Activated naive CD4-positive, alpha-beta T cell treated with anti-CD3 and anti-CD28 coated beads, Interleukin-2, amount 50 U/mL, for 72 hours (primary cell): ENCODE measurements around the gene DDOST. TPM values are rescaled to one million over a fixed set of nuclear protein-coding genes. Genes with fewer than 3 reads are reported as not detected.
"Not testable (repeated sequence)": the region's sequence is repeated elsewhere in the genome, so short reads cannot be mapped to it uniquely, and the experiment has no call there.

Experiments used
- ATAC-seq, 2 donors: fragments of 150-1000 bp; cut with Tn5 transposase; 2 replicates each; pipeline ENCODE4 v1.10.0; 2021; ENCODE audit warnings: mild to moderate bottlenecking in 2 of 2, moderate library complexity in 2 of 2
- DNase-seq, 2 donors: peaks; one replicate each; pipeline ENCODE4 v3.0.0; 2021 to 2022; ENCODE audit warnings: low spot score in 2 of 2
- H3K27ac Mint-ChIP-seq, 2 donors: one replicate each; pipeline ENCODE4 v1.8.0; 2022; ENCODE audit warnings: mild to moderate bottlenecking in 2 of 2, mixed read lengths in 2 of 2
- H3K36me3 Mint-ChIP-seq, 2 donors: one replicate each; pipeline ENCODE4 v1.8.0; 2022; ENCODE audit warnings: mixed read lengths in 2 of 2
- H3K9me3 Mint-ChIP-seq, 2 donors: one replicate each; pipeline ENCODE4 v1.8.0; 2022; ENCODE audit warnings: mixed read lengths in 2 of 2
- total RNA-seq, 2 donors: library from RNA; stranded (reverse); gene quantifications; one replicate each; pipeline ENCODE4 v1.2.3, GENCODE V29; 2022

The DDOST gene
- total RNA-seq, 2 donors from 2014 or later: 140 to 184 TPM

DNA sequence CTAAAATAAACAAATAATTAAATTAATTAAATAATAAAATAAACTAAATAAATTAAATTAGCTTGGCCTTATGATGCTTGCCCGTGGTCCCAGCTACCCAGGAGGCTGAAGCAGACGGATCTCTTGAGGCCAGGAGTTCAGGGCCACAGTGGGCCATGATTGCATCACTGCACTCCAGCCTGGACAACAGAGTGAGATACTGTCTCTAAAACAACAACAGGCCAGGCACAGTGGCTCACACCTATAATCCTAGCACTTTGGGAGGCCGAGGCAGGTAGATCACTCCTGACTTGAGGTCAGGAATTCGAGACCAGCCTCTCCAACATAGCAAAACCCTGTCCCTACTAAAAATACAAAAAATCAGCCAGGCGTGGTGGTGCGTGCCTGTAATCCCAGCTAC, 40.2 kb downstream of the DDOST start:
- ATAC-seq (no peak), DNase-seq (no peak)
- H3K36me3 Mint-ChIP-seq: no peaks in the 10 kb centered on the region
- no peaks in the 10 kb centered on the region for H3K9me3 Mint-ChIP-seq
- no peak overlapping the region for H3K27ac Mint-ChIP-seq

DNA sequence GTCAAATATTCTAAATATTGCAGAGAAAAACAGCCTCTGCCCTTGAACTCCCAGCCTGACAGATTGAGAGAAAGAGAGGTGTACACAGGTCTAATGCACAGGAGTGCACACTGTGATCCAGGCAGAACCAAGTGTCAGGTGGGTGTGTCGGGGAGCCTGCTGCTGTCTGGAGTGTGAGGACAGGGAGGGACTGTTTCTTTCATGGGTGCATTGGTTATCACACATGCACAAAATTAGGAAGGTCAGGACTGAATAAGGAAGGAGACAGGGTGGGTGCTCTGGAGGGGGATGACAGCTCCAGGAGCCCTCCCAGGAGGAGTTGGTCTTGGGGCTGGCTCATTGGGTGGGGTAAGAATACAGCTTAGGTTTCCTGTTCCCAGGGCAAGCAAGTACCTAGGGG, 41.2 kb downstream of the DDOST start:
- Mint-ChIP-seq H3K9me3 (no peaks in the 10 kb centered on the region), H3K36me3 (no peaks in the 10 kb centered on the region), H3K27ac (no peak overlapping the region)
- no peak for DNase-seq
- no peak for ATAC-seq

- no peak for ATAC-seq
- Mint-ChIP-seq H3K9me3 (no peaks in the 10 kb centered on the region), H3K27ac (no peak overlapping the region), H3K36me3 (no peaks in the 10 kb centered on the region)
- DNase-seq: no peak
Observed at GRCh38 chr1:20618550-20618949, 42.6 kb downstream of the DDOST start.

- no peak for DNase-seq
- ATAC-seq: no peak
- no peak overlapping the region for H3K27ac Mint-ChIP-seq
- H3K9me3 Mint-ChIP-seq: no peaks in the 10 kb centered on the region
- no peaks in the 10 kb centered on the region for H3K36me3 Mint-ChIP-seq
Observed at GRCh38 chr1:20616847-20617487, 44.2 kb downstream of the DDOST start.

DNA sequence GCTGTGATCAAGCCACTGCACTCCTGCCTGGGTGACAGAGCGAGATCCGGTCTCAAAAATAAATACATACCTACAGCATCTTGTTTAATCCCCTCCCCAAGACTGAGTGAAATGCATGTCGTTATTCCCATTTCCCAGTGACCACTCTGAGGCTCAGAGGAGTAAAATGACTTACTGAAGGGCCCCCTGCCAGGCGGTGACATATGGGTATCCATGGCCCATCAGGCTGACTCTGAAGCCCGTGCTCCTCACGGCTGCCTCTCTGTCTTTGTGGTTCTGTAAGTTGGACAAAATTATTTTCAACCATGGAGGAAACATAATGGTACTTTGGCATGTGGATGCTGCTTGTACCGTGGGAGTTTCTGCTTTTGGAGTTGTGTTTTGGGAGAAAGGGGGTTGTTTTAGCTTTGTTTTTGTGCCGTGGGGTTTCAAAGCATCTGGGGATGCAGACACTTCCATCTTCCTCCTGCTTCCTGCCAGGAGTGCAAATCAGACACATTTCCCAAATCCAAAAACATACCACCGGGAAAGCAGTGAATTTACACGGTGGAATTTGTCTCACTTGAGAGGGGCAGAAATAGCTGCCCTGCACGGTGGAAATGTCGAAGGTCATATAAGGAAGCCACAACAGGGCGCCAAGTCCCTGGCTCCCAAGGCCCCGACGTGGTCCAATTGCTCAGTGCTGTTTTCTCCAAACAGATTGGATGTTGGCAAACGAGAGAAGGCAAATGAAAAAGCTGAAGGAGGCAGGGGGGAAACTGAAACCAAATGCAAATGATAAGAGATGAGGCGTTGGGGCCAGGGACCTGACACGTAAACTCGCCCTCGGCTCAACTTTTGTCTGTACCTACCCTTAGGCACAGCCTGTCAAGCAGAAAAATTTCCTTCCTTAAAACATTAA, 45.0 kb downstream of the DDOST start:
- no peak overlapping the region for H3K27ac Mint-ChIP-seq
- ATAC-seq (no peak), DNase-seq (no peak)
- no peaks in the 10 kb centered on the region for H3K36me3 Mint-ChIP-seq
- no peaks in the 10 kb centered on the region for H3K9me3 Mint-ChIP-seq

- no peak for ATAC-seq
- no peak for DNase-seq
- no peaks in the 10 kb centered on the region for H3K9me3 Mint-ChIP-seq
Observed at GRCh38 chr1:20614131-20614579, 47.0 kb downstream of the DDOST start.

DNA sequence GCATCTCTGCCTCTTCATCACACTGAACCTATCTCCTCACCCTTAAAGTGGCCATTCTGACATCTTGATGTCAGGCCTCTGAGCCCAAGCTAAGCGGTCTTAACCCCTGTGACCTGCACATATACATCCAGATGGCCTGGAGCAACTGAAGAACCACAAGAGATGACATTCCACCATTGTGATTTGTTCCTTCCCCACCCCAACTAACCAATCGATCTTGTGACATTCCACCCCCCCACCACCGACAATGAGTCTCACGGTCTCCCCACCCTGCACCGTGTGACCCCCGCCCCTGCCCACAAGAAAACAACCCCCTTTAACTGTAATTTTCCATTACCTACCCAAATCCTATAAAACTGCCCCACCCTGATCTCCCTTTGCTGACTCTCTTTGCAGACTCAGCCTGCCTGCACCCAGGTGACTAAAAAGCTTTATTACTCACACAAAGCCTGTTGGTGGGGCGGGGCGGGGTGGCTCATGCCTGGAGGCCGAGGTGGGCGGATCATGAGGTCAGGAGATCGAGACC, 48.9 kb downstream of the DDOST start:
- ATAC-seq (no peak), DNase-seq (no peak)
- H3K9me3 Mint-ChIP-seq: no peaks in the 10 kb centered on the region
- H3K27ac Mint-ChIP-seq: no peak overlapping the region
- H3K36me3 Mint-ChIP-seq: no peaks in the 10 kb centered on the region

More at GRCh38 chr1:20614131-20614579, 47.0 kb downstream of the DDOST start:
- Mint-ChIP-seq H3K27ac (no peak overlapping the region), H3K36me3 (no peaks in the 10 kb centered on the region)

GRCh38 chr1:20611652-20612051, 49.5 kb downstream of the DDOST start:
- Mint-ChIP-seq H3K27ac (no peak overlapping the region), H3K9me3 (no peaks in the 10 kb centered on the region), H3K36me3 (no peaks in the 10 kb centered on the region)
- no peak for ATAC-seq
- no peak for DNase-seq

- Mint-ChIP-seq H3K27ac (no peak overlapping the region), H3K9me3 (no peaks in the 10 kb centered on the region), H3K36me3 (no peaks in the 10 kb centered on the region)
- no peak for ATAC-seq
- no peak for DNase-seq
Observed at GRCh38 chr1:20610970-20611369, 50.2 kb downstream of the DDOST start.

GRCh38 chr1:20609541-20609940, 51.6 kb downstream of the DDOST start:
- ATAC-seq (no peak), DNase-seq (no peak)
- H3K36me3 Mint-ChIP-seq: no peaks in the 10 kb centered on the region
- H3K9me3 Mint-ChIP-seq: no peaks in the 10 kb centered on the region
- H3K27ac Mint-ChIP-seq: no peak overlapping the region

GRCh38 chr1:20606801-20607570, 54.2 kb downstream of the DDOST start:
- DNase-seq, H3K9me3 Mint-ChIP-seq, H3K27ac Mint-ChIP-seq, H3K36me3 Mint-ChIP-seq, ATAC-seq: not testable (repeated sequence)

DNA sequence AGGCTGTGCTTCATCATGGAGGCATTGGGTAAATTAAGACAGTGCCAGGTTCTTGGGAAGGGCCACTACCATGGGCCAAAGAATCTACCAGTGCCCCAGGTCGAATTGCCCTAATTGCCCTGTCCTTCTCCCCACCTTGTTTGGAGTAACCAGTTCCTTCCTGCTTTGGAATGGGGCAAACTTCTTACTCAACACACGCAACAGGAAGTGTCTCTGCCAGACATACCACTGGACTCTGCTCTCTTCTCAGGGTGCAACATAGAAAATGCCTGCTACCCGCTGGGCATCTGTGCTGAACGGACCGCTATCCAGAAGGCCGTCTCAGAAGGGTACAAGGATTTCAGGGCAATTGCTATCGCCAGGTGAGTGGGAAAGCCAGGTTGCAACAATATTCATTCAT, 56.5 kb downstream of the DDOST start:
- Mint-ChIP-seq H3K27ac (no peak overlapping the region), H3K36me3 (no peaks in the 10 kb centered on the region), H3K9me3 (no peaks in the 10 kb centered on the region)
- ATAC-seq: no peak
- no peak for DNase-seq

DNA sequence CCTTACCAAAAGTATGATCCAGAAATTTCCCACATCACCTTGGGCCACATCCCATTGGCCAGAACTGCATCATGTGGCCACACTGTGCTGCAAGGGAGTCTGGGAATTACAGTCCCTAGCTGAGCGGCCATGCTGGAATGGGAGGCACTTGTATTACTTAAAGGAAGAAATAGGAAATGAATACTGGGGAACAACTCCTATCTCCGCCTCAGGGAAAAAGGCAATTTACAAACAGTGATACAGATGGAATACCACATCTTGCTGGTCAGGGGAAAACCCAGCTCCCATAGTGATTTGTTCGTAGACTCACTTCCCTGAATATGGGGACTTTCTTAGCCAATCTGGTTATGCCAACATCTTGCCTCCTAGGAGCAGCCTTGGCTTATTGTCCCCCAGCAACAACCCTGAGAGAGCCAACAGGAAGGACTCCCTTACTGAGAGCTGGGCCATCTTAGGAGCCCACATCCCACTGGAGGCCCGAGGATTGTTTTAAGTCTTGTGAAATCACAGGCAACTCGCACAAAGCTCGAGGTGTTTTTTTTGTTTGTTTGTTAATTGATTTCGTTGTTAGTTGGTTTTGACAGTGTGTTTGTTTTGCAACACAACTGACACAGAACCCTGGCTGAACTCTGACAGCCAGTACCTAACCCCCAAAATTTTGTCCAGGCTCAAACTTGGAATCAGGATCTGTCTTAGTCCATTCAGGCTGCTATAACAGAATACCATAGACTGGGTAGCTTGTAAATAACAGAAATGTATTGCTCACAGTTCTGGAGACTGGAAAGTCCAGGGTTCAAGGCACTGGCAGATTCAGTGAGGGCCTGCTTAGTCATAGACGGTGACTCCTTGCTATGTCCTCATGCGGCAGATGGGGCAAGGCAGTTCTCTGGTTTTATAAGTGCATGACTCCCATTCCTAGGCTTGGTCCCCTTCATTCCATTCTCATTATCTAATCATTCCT, 57.4 kb downstream of the DDOST start:
- Mint-ChIP-seq H3K9me3 (no peaks in the 10 kb centered on the region), H3K36me3 (no peaks in the 10 kb centered on the region), H3K27ac (no peak overlapping the region)
- no peak for DNase-seq
- ATAC-seq: no peak

DNA sequence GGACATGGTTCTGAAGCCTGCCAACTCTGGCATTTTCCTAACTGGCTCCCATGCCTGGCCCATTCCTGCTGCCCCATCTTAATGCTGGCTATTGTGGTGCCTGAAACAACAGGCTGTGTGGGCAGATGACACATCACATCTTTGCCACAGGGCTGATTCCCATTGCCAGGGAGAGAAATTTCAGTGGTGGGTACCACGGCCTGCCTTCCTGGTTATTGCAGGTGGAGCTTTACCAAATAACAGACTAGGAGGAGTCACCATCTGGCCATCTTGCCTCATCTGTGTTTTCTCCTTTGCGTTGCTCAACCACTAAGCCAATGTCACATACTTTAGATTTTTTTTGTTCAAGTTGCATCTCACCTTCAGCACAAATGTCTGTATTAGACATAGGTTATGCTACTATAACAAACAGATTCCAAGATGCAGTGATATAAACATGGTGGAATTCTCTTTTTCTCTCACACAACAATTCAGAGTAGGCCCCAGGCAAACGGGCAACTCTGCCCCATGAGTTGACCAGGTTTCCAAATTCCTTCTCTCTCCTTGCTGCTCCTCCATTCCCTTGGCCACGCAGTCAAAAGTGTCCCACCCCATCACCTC, 58.2 kb downstream of the DDOST start:
- H3K9me3 Mint-ChIP-seq: no peaks in the 10 kb centered on the region
- no peak overlapping the region for H3K27ac Mint-ChIP-seq

More for the DNA sequence above, 58.2 kb downstream of the DDOST start:
- ATAC-seq (no peak), DNase-seq (no peak)
- no peaks in the 10 kb centered on the region for H3K36me3 Mint-ChIP-seq
